Measurements from ENCODE around the gene GFRAL.

- TF ChIP-seq MAX (IDR thresholded peaks at IDR 0.05) (no peak), YY1 (IDR thresholded peaks at IDR 0.05) (no peak), ZBTB33 (IDR thresholded peaks at IDR 0.05) (no peak), JUND (IDR thresholded peaks at IDR 0.05) (no peak), RAD21 (IDR thresholded peaks at IDR 0.05) (no peak)
- TF ChIP-seq, protein P1, sequence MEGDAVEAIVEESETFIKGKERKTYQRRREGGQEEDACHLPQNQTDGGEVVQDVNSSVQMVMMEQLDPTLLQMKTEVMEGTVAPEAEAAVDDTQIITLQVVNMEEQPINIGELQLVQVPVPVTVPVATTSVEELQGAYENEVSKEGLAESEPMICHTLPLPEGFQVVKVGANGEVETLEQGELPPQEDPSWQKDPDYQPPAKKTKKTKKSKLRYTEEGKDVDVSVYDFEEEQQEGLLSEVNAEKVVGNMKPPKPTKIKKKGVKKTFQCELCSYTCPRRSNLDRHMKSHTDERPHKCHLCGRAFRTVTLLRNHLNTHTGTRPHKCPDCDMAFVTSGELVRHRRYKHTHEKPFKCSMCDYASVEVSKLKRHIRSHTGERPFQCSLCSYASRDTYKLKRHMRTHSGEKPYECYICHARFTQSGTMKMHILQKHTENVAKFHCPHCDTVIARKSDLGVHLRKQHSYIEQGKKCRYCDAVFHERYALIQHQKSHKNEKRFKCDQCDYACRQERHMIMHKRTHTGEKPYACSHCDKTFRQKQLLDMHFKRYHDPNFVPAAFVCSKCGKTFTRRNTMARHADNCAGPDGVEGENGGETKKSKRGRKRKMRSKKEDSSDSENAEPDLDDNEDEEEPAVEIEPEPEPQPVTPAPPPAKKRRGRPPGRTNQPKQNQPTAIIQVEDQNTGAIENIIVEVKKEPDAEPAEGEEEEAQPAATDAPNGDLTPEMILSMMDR (IDR thresholded peaks at IDR 0.05; ENCODE audit: low read depth, low read length, missing input control), result no peak
These were observed 96.7 kb downstream of the GFRAL start for GRCh38 chr6:55423933-55424332.

Measured in liver (tissue), 3 donors.